CD4-positive, CD25-positive, alpha-beta regulatory T cell (primary cell): ENCODE data around the gene SLC2A11. TPM values are rescaled to one million over a fixed set of nuclear protein-coding genes. Genes with fewer than 3 reads are reported as not detected.

Experiments used
- ATAC-seq, 2 donors: fragments of 150-1000 bp; cut with Tn5 transposase; one replicate each; pipeline ENCODE4 v1.10.0; 2021; ENCODE audit warnings: low read depth in 2 of 2, moderate number of reproducible peaks in 2 of 2, moderate library complexity in 1 of 2
- DNase-seq, 3 donors: peaks; one replicate each; pipeline versions ENCODE4 v3.0.0 to v3.0.0-alpha.2; 2012 to 2022; ENCODE audit warnings: mixed read lengths in 1 of 3
- H3K27ac ChIP-seq: one replicate; pipeline ENCODE4 v1.7.0; 2013; ENCODE audit warnings: mild to moderate bottlenecking, low read length; ENCODE audit not compliant: insufficient read depth, poor library complexity, severe bottlenecking
- H3K27me3 ChIP-seq: one replicate; pipeline ENCODE4 v1.7.0; 2013; ENCODE audit warnings: low read length; ENCODE audit not compliant: control insufficient read depth, insufficient read depth
- H3K36me3 ChIP-seq: one replicate; pipeline ENCODE4 v1.7.0; 2013; ENCODE audit warnings: mild to moderate bottlenecking, low read length, moderate library complexity; ENCODE audit not compliant: control insufficient read depth, insufficient read depth
- H3K4me1 ChIP-seq: 2 replicates; pipeline ENCODE4 v1.7.0; 2013; ENCODE audit warnings: mild to moderate bottlenecking, low read length; ENCODE audit not compliant: insufficient read depth, control insufficient read depth, poor library complexity, severe bottlenecking
- H3K4me3 ChIP-seq: one replicate; pipeline ENCODE4 v1.7.0; 2013; ENCODE audit warnings: low read depth, mild to moderate bottlenecking, low read length, moderate library complexity
- H3K9me3 ChIP-seq, 2 experiments: 1 replicate in 1 of 2; 2 replicates in 1 of 2; pipeline ENCODE4 v1.7.0; 2013; ENCODE audit warnings: low read length in 2 of 2, mild to moderate bottlenecking in 1 of 2, moderate library complexity in 1 of 2; ENCODE audit not compliant: control insufficient read depth in 2 of 2
- H3K27ac Mint-ChIP-seq, 3 donors: one replicate each; pipeline ENCODE4 v1.8.0; 2020 to 2022; ENCODE audit warnings: mild to moderate bottlenecking in 3 of 3, mixed read lengths in 3 of 3, moderate library complexity in 2 of 3
- H3K27me3 Mint-ChIP-seq: one replicate; pipeline ENCODE4 v1.8.0; 2022; ENCODE audit warnings: mild to moderate bottlenecking, mixed read lengths
- H3K36me3 Mint-ChIP-seq: one replicate; pipeline ENCODE4 v1.8.0; 2020; ENCODE audit warnings: mixed read lengths
- H3K4me1 Mint-ChIP-seq, 4 donors: one replicate each; pipeline ENCODE4 v1.8.0; 2020 to 2022; ENCODE audit warnings: mixed read lengths in 4 of 4, mild to moderate bottlenecking in 1 of 4
- H3K4me3 Mint-ChIP-seq, 4 donors: one replicate each; pipeline ENCODE4 v1.8.0; 2020 to 2022; ENCODE audit warnings: mild to moderate bottlenecking in 4 of 4, mixed read lengths in 4 of 4, moderate library complexity in 3 of 4
- H3K9me3 Mint-ChIP-seq, 7 donors: one replicate each; pipeline ENCODE4 v1.8.0; 2020 to 2022; ENCODE audit warnings: mixed read lengths in 7 of 7, mild to moderate bottlenecking in 3 of 7, moderate library complexity in 2 of 7
- polyA plus RNA-seq, 4 donors: library from polyadenylated mRNA; unstranded; fragments of 300-500 nt; fragmentation: Illumina TruSeq; gene quantifications; one replicate each; pipeline ENCODE4 v1.2.3, GENCODE V29; 2021
- total RNA-seq: library from RNA; stranded (reverse); gene quantifications from one replicate; pipeline ENCODE4 v1.2.3, GENCODE V29; 2022

SLC2A11 gene
- total and polyA plus RNA-seq, 5 donors from 2014 or later: 2.5 to 8.6 (median 4.2) TPM

- Histone ChIP-seq H3K36me3 (no peaks in the 10 kb centered on the region), H3K27me3 (no peaks in the 10 kb centered on the region), H3K9me3 (no peaks in the 10 kb centered on the region), H3K27ac (no peak overlapping the region), H3K4me1 (peaks cover 6% of the 10 kb centered on the region), H3K4me3 (no peak overlapping the region)
- Mint-ChIP-seq H3K36me3 (no peaks in the 10 kb centered on the region), H3K4me1 (peaks cover 0 to 3% (median 0%) of the 10 kb centered on the region in 4 donors), H3K27ac (peak overlapping the region in 1 of 3 donors; percentile 71), H3K4me3 (no peak overlapping the region), H3K27me3 (peaks cover 10% of the 10 kb centered on the region), H3K9me3 (no peaks in the 10 kb centered on the region)
- no peak for ATAC-seq
- no peak for DNase-seq
Measured at GRCh38 chr22:23846081-23846469, 11.6 kb upstream of the SLC2A11 start.

GRCh38 chr22:23847310-23847920 lies 10.3 kb upstream of the SLC2A11 start:
- H3K36me3 Mint-ChIP-seq: no peaks in the 10 kb centered on the region
- DNase-seq: no peak
- H3K4me1 ChIP-seq: peaks cover 6% of the 10 kb centered on the region

GRCh38 chr22:23847991-23848864 lies 9.4 kb upstream of the SLC2A11 start:
- H3K9me3 ChIP-seq: no peaks in the 10 kb centered on the region
- H3K4me3 ChIP-seq: no peak overlapping the region
- H3K4me1 ChIP-seq: peaks cover 6% of the 10 kb centered on the region
- H3K27ac ChIP-seq: no peak overlapping the region
- H3K36me3 ChIP-seq: no peaks in the 10 kb centered on the region
- H3K27me3 Mint-ChIP-seq: peaks cover 18% of the 10 kb centered on the region
- H3K36me3 Mint-ChIP-seq: no peaks in the 10 kb centered on the region
- H3K4me3 Mint-ChIP-seq: no peak overlapping the region
- peaks cover 0 to 3% (median 0%) of the 10 kb centered on the region in 4 donors for H3K4me1 Mint-ChIP-seq
- no peak for ATAC-seq
- H3K27me3 ChIP-seq: no peaks in the 10 kb centered on the region
- no peak overlapping the region for H3K27ac Mint-ChIP-seq
- no peaks in the 10 kb centered on the region for H3K9me3 Mint-ChIP-seq
- no peak for DNase-seq

More at GRCh38 chr22:23847310-23847920, 10.3 kb upstream of the SLC2A11 start:
- Histone ChIP-seq H3K27ac (no peak overlapping the region), H3K36me3 (no peaks in the 10 kb centered on the region), H3K4me3 (no peak overlapping the region), H3K27me3 (no peaks in the 10 kb centered on the region), H3K9me3 (no peaks in the 10 kb centered on the region)
- Mint-ChIP-seq H3K27ac (no peak overlapping the region), H3K27me3 (peaks cover 18% of the 10 kb centered on the region), H3K4me3 (no peak overlapping the region), H3K4me1 (peaks cover 0 to 3% (median 0%) of the 10 kb centered on the region in 4 donors), H3K9me3 (no peaks in the 10 kb centered on the region)
- no peak for ATAC-seq

- no peak overlapping the region for H3K27ac ChIP-seq
- H3K4me3 ChIP-seq: no peak overlapping the region
- Mint-ChIP-seq H3K4me3 (no peak overlapping the region), H3K9me3 (no peaks in the 10 kb centered on the region), H3K36me3 (no peaks in the 10 kb centered on the region), H3K27ac (no peak overlapping the region), H3K4me1 (peaks cover 0 to 3% (median 0%) of the 10 kb centered on the region in 4 donors), H3K27me3 (peaks cover 18% of the 10 kb centered on the region)
- ATAC-seq: peak; percentile 83 to 84
- H3K4me1 ChIP-seq: peaks cover 6% of the 10 kb centered on the region
- H3K27me3 ChIP-seq: no peaks in the 10 kb centered on the region
- peak; percentile 73 to 81 (median 78) for DNase-seq
- no peaks in the 10 kb centered on the region for H3K9me3 ChIP-seq
- no peaks in the 10 kb centered on the region for H3K36me3 ChIP-seq
Measured at GRCh38 chr22:23849009-23850006, 8.4 kb upstream of the SLC2A11 start.

GRCh38 chr22:23850136-23850611 lies 7.5 kb upstream of the SLC2A11 start:
- no peak overlapping the region for H3K27ac Mint-ChIP-seq
- H3K4me1 Mint-ChIP-seq: peaks cover 0 to 3% (median 0%) of the 10 kb centered on the region in 4 donors
- H3K27me3 Mint-ChIP-seq: peaks cover 18% of the 10 kb centered on the region
- Histone ChIP-seq H3K4me1 (peaks cover 6% of the 10 kb centered on the region), H3K27ac (no peak overlapping the region), H3K4me3 (no peak overlapping the region), H3K36me3 (no peaks in the 10 kb centered on the region), H3K9me3 (no peaks in the 10 kb centered on the region), H3K27me3 (no peaks in the 10 kb centered on the region)
- H3K9me3 Mint-ChIP-seq: no peaks in the 10 kb centered on the region
- H3K4me3 Mint-ChIP-seq: no peak overlapping the region
- DNase-seq (no peak), ATAC-seq (no peak)
- no peaks in the 10 kb centered on the region for H3K36me3 Mint-ChIP-seq

GRCh38 chr22:23856721-23857605 lies 712 bp upstream of the SLC2A11 start:
- Mint-ChIP-seq H3K4me1 (peaks cover 0 to 21% (median 6%) of the 10 kb centered on the region in 4 donors), H3K9me3 (no peaks in the 10 kb centered on the region), H3K27me3 (peaks cover 12% of the 10 kb centered on the region), H3K36me3 (no peaks in the 10 kb centered on the region), H3K4me3 (peak overlapping the region; percentile 89 to 97 (median 96)), H3K27ac (peak overlapping the region; percentile 84 to 94 (median 84))
- H3K4me1 ChIP-seq: peaks cover 20% of the 10 kb centered on the region
- H3K4me3 ChIP-seq: peak overlapping the region; percentile 64
- peak overlapping the region; percentile 60 for H3K27ac ChIP-seq
- no peaks in the 10 kb centered on the region for H3K36me3 ChIP-seq
- peak; percentile 23 to 28 for ATAC-seq
- peak in 1 of 3 donors; percentile 25 for DNase-seq
- no peaks in the 10 kb centered on the region for H3K9me3 ChIP-seq
- no peaks in the 10 kb centered on the region for H3K27me3 ChIP-seq
